GM18861 (cell line): ENCODE measurements around the gene APOA4.
"Not testable (repeated sequence)": the region's sequence is repeated elsewhere in the genome, so short reads cannot be mapped to it uniquely, and the experiment has no call there.

Source experiments
- ATAC-seq: cut with Tn5 transposase; IDR thresholded peaks from one replicate; pipeline ENCODE4 v1.9.1; 2021; ENCODE audit not compliant: unreplicated experiment

The APOA4 gene

GRCh38 chr11:116849486-116849885, 26.4 kb upstream of the APOA4 start:
- ATAC-seq = no peak

GRCh38 chr11:116849060-116849459, 26.0 kb upstream of the APOA4 start:
- ATAC-seq = no peak

DNA sequence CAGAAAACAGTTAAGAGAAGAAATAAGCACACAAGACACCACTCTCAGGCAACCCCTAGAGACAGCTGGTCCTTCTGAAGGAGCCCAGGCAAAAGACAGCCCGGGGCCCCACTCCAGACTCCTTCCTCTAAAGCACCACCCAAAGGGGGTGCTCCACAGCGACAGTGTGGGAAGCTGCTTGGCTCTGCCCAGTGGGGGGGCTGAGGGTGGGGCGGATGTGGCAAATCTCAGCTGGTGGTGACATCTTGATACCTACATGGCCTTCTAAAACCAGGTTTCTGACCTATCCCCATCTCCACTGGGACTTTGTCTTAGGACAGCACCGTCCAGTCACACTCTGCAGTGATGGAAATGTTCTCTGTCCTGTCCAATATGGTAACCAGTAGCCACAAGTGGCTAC, 24.5 kb upstream of the APOA4 start:
- no peak for ATAC-seq

- ATAC-seq = no peak
Measured at GRCh38 chr11:116844722-116845121, 21.6 kb upstream of the APOA4 start.

GRCh38 chr11:116843661-116844060, 20.6 kb upstream of the APOA4 start:
- ATAC-seq = no peak

- ATAC-seq = no peak
Measured at GRCh38 chr11:116842909-116843308, 19.8 kb upstream of the APOA4 start.

DNA sequence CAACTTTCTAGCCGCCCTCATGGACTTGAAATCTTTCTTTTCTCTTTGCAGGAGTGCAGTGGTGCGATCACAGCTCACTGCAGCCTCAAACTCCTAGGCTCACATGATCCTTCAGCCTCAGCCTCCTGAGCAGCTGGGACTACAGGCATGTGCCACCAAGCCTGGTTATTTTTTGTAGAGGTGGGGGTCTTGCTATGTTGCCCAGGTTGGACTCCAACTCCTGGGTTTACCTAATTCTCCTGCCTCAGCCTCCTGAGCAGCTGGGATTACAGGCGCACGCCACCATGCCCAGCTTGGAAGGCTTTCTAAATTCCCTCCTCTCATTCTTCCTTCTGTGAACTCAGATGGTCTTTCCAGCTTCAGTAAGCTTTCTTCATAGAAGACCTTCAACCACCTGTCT, 19.0 kb upstream of the APOA4 start:
- no peak for ATAC-seq

DNA sequence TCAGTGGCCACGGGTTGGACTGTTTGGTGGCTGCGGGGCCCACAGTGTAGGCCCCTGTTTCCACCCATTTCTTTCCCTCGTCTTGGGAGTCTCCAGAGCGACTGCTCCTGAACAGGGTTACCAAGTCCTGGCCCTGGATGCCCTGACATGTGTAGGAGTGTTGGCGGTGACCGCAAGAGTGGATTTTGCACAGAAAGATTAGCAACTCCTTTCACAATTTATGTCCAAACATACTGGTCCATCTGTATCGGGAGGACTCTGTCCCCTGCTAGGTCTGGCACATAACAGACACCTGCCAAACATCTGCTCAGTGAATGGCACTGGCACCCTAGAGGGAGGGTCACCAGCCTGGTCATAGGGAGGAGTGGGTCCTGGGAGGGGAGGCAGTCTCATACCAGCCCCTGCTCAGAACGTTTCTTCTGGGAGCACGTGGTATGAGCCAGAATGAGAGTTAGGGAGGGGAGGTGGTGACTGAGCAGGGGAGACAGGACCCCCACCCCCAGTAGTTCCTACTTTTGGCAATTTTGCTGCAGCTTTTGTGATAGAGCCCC, 17.7 kb upstream of the APOA4 start:
- ATAC-seq = no peak

- ATAC-seq = no peak
Measured at GRCh38 chr11:116840224-116840745, 17.2 kb upstream of the APOA4 start.

DNA sequence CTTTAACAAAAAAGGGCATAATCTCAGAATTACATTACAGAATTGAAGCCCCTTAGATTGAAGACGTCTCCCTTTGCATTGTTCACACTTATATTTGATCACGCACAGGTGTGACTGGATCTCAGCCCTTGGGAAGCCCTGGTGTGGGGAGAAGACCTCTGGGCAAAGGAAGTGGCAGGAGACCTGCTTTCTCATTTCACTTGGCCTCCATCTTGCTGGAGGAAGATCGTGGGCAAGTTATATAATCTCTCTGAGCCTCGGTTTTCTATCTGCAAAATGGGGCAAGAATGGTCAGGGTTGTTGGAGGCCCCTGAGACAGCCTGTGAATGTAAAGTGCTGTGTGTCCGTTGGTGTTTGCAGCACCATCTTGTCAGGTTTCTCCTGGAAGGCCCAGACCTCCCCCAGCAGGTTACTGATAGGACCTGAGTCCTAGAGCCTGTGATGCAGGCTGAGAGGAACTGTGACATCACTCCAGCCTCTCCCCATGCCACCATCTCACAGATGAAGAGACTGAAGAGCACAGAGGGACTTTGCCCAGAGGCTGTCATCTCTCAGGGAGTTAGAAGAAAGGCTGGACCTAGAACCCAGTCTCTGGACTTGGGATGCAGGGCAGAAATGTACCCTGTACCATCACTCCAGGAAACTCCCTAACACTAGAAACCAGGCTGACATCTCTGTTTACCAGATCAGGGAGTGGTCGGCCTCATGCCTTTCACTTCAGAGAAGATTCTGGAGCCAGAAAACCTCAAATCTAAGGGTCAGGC, 15.4 kb upstream of the APOA4 start:
- ATAC-seq = no peak

DNA sequence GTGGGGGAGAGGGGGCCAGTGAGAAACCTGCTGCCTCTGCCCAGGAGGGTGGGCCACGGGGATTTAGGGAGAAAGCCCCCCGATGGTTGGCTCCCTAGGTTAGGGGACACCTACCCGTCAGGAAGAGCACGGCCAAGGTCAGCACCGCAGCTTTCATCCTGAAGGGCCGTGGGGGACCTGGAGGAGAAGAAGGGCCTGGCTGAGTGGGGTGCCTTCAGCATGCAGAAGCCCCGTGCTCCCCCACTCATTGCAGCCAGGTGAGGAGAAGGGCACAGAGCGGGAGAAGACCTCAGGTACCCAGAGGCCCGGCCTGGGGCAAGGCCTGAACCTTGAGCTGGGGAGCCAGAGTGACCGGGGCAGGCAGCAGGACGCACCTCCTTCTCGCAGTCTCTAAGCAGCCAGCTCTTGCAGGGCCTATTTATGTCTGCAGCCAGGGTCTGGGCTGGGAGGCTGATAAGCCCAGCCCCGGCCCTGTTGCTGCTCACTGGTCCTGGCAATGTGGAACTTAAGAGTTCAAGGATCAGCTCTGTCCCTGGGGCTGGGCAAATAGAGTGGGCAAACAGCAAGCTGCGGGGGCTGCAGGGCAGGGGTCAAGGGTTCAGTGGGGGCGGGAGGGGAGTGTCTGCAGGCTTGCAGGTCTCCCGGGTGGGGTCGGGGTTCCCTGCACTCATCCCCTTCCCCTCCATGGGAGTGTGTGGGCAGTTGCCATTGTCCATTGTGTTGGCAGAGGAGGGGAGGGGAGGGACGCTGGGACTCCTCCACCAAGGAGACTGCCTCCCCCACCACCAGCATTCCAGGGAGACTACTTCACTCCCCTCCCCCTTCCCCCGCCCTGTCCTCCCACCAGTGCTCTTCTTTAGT, 14.4 kb upstream of the APOA4 start, which contains the start of gene APOA1:
Gene APOA1 (minus strand): TSS at position 392 of the 861 bp plus-strand sequence. CDS start 235 bp downstream, at position 157.
- no peak for ATAC-seq

- no peak for ATAC-seq
Measured at GRCh38 chr11:116836632-116836991, 13.5 kb upstream of the APOA4 start.

DNA sequence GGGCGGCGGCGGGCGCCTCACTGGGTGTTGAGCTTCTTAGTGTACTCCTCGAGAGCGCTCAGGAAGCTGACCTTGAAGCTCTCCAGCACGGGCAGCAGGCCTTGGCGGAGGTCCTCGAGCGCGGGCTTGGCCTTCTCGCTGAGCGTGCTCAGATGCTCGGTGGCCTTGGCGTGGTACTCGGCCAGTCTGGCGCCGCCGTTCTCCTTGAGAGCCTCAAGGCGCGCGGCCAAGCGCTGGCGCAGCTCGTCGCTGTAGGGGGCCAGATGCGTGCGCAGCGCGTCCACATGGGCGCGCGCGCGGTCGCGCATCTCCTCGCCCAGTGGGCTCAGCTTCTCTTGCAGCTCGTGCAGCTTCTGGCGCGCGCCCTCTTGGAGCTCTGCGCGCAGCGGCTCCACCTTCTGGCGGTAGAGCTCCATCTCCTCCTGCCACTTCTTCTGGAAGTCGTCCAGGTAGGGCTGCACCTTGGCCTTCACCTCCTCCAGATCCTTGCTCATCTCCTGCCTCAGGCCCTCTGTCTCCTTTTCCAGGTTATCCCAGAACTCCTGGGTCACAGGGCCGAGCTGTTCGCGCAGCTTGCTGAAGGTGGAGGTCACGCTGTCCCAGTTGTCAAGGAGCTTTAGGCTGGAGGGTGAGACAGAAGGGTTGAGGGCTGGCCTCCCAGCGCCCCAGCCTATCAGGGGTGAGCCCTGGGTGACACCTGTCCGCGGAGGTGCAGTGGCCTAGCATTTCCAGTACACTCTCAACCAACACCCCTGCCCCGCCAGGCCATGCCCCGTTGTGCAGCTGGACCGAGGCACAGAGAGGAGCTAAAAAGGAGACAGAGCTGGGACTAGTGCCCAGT, 12.9 kb upstream of the APOA4 start:
- peak; percentile 80 for ATAC-seq

GRCh38 chr11:116835042-116835772, 12.1 kb upstream of the APOA4 start:
- no peak for ATAC-seq

GRCh38 chr11:116834535-116835041, 11.5 kb upstream of the APOA4 start:
- not testable (repeated sequence) for ATAC-seq

GRCh38 chr11:116833816-116834534, 10.9 kb upstream of the APOA4 start:
- no peak for ATAC-seq

DNA sequence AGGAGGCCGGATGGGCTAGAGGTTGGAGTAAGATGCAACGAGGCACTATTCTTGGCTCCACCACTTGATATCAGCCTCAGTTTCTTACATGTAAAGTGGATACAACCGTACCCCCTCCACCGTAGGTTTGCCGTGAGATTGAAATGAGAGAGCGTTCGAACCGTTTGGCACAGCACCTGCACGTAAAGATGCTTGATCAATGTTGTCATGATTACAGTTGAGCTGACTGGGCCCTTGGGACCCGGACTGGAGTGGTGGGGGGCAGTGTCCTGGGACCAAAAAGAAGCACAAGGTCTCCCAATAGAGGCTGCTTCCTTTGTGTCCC, 10.3 kb upstream of the APOA4 start:
- no peak for ATAC-seq

DNA sequence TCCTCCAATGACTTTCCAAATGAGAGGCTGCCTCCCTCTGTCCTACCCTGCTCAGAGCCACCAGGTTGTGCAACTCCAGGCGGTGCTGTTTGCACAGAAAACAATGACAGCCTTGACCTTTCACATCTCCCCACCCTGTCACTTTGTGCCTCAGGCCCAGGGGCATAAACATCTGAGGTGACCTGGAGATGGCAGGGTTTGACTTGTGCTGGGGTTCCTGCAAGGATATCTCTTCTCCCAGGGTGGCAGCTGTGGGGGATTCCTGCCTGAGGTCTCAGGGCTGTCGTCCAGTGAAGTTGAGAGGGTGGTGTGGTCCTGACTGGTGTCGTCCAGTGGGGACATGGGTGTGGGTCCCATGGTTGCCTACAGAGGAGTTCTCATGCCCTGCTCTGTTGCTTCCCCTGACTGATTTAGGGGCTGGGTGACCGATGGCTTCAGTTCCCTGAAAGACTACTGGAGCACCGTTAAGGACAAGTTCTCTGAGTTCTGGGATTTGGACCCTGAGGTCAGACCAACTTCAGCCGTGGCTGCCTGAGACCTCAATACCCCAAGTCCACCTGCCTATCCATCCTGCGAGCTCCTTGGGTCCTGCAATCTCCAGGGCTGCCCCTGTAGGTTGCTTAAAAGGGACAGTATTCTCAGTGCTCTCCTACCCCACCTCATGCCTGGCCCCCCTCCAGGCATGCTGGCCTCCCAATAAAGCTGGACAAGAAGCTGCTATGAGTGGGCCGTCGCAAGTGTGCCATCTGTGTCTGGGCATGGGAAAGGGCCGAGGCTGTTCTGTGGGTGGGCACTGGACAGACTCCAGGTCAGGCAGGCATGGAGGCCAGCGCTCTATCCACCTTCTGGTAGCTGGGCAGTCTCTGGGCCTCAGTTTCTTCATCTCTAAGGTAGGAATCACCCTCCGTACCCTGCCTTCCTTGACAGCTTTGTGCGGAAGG, 9.5 kb upstream of the APOA4 start:
- ATAC-seq = no peak
